Left lung (tissue), 10 donors: ENCODE measurements around the gene FRZB. TPM values are rescaled to one million over a fixed set of nuclear protein-coding genes. Genes with fewer than 3 reads are reported as not detected.

Experiments
- ATAC-seq: fragments of 200-7000 bp; cut with Tn5 transposase; one replicate; pipeline ENCODE4 v1.9.1; 2020; ENCODE audit warnings: moderate library complexity
- DNase-seq, 4 donors: peaks; one replicate each; pipeline ENCODE4 v3.0.0-alpha.2; 2013 to 2020
- H3K27ac ChIP-seq, 2 donors: fragments of 200-600 bp; sonication (generic) in 1 of 2; one replicate each; pipeline versions ENCODE4 v1.5.0 to v1.8.0; 2020 to 2021
- H3K27me3 ChIP-seq, 2 donors: fragments of 200-600 bp; sonication (generic) in 1 of 2; one replicate each; pipeline versions ENCODE4 v1.5.0 to v1.8.0; 2020 to 2021
- H3K36me3 ChIP-seq, 2 donors: fragments of 200-600 bp; sonication (generic) in 1 of 2; one replicate each; pipeline versions ENCODE4 v1.5.0 to v1.8.0; 2020 to 2021
- H3K4me1 ChIP-seq, 2 donors: fragments of 200-600 bp; one replicate each; pipeline ENCODE4 v1.8.0; 2021
- H3K4me3 ChIP-seq, 2 donors: fragments of 200-600 bp; sonication (generic) in 1 of 2; one replicate each; pipeline versions ENCODE4 v1.5.0 to v1.8.0; 2020 to 2021; ENCODE audit warnings: mild to moderate bottlenecking in 1 of 2
- H3K9me3 ChIP-seq, 2 donors: fragments of 200-600 bp; sonication (generic) in 1 of 2; one replicate each; pipeline versions ENCODE4 v1.5.0 to v1.8.0; 2020 to 2021
- CTCF ChIP-seq, 2 donors: fragments of 200-600 bp; sonication (generic) in 1 of 2; IDR thresholded peaks; one replicate each; pipeline versions ENCODE4 v1.5.0 to v1.8.0; 2021; ENCODE audit warnings: antibody characterized with exemption in 2 of 2
- intact Hi-C, 2 donors: fragments of 100-400 bp; cut with DNase I; formaldehyde crosslinking; loops; one replicate each; pipeline versions ENCODE4 v1.11.2 to v1.14.2; 2022
- polyA plus RNA-seq, 6 donors: library from polyadenylated mRNA; unstranded; fragments of 120-200 nt; gene quantifications; one replicate each; pipeline ENCODE4 v1.2.1, GENCODE V29; 2013; ENCODE audit not compliant: insufficient read length in 6 of 6
- total RNA-seq, 2 donors: library from RNA; stranded (reverse); fragmentation: NEBNext Ultra II Directional; extraction: Animal tissue kit (Norgen Biotek cat#: 25700); gene quantifications; one replicate each; pipeline ENCODE4 v1.2.1, GENCODE V29; 2021
- donor health status: DM: no; HTN: yes; CAD: no.
- donor health status: DM: no; HTN: no; CAD: no.

The FRZB gene
- total and polyA plus RNA-seq, 8 donors: 0.76 to 3.8 (median 2.6) TPM

GRCh38 chr2:182866095-182866460 is 359 bp downstream of the FRZB start:
- no peak for TF ChIP-seq CTCF (IDR thresholded peaks at IDR 0.05)
- Histone ChIP-seq H3K9me3 (no peaks in the 10 kb centered on the region), H3K27ac (no peak overlapping the region), H3K4me1 (peaks cover 3 to 14% of the 10 kb centered on the region in 2 donors), H3K36me3 (no peaks in the 10 kb centered on the region), H3K4me3 (peak overlapping the region; percentile 13 to 15), H3K27me3 (peaks cover 6 to 46% of the 10 kb centered on the region in 2 donors)
- peak in 2 of 4 donors; percentile 31 to 69 for DNase-seq
- ATAC-seq: peak; percentile 34
- intact Hi-C loops: no loop called here

- intact Hi-C loops: no loop called here
- DNase-seq (no peak), ATAC-seq (no peak)
- Histone ChIP-seq H3K27me3 (peaks cover 6 to 46% of the 10 kb centered on the region in 2 donors), H3K27ac (no peak overlapping the region), H3K36me3 (no peaks in the 10 kb centered on the region), H3K9me3 (no peaks in the 10 kb centered on the region), H3K4me1 (peaks cover 3 to 14% of the 10 kb centered on the region in 2 donors), H3K4me3 (no peak overlapping the region)
- TF ChIP-seq CTCF (IDR thresholded peaks at IDR 0.05): no peak
Measured at GRCh38 chr2:182864949-182865570, 1.4 kb downstream of the FRZB start.

GRCh38 chr2:182863642-182864041 is 2.8 kb downstream of the FRZB start:
- H3K4me3 ChIP-seq: no peak overlapping the region
- intact Hi-C loops: no loop called here

GRCh38 chr2:182862091-182862490 is 4.3 kb downstream of the FRZB start:
- H3K27ac ChIP-seq: no peak overlapping the region
- ATAC-seq (no peak), DNase-seq (peak in 1 of 4 donors; percentile 19)
- no peak overlapping the region for H3K4me3 ChIP-seq
- peaks cover 6 to 36% of the 10 kb centered on the region in 2 donors for H3K27me3 ChIP-seq
- intact Hi-C loops: no loop called here
- no peaks in the 10 kb centered on the region for H3K9me3 ChIP-seq
- H3K4me1 ChIP-seq: peaks cover 3 to 11% of the 10 kb centered on the region in 2 donors
- no peak for TF ChIP-seq CTCF (IDR thresholded peaks at IDR 0.05)
- no peaks in the 10 kb centered on the region for H3K36me3 ChIP-seq

More at GRCh38 chr2:182863642-182864041, 2.8 kb downstream of the FRZB start:
- Histone ChIP-seq H3K9me3 (no peaks in the 10 kb centered on the region), H3K27me3 (peaks cover 6 to 46% of the 10 kb centered on the region in 2 donors), H3K4me1 (peaks cover 3 to 14% of the 10 kb centered on the region in 2 donors), H3K36me3 (no peaks in the 10 kb centered on the region), H3K27ac (no peak overlapping the region)
- TF ChIP-seq CTCF (IDR thresholded peaks at IDR 0.05): no peak
- ATAC-seq: no peak
- DNase-seq: no peak

GRCh38 chr2:182860858-182861257 is 5.6 kb downstream of the FRZB start:
- H3K27me3 ChIP-seq: peaks cover 0 to 24% of the 10 kb centered on the region in 2 donors
- H3K9me3 ChIP-seq: no peaks in the 10 kb centered on the region
- intact Hi-C loops: no loop called here
- ATAC-seq (no peak), DNase-seq (no peak)
- no peaks in the 10 kb centered on the region for H3K4me1 ChIP-seq
- TF ChIP-seq CTCF (IDR thresholded peaks at IDR 0.05): no peak
- no peak overlapping the region for H3K4me3 ChIP-seq
- no peaks in the 10 kb centered on the region for H3K36me3 ChIP-seq
- no peak overlapping the region for H3K27ac ChIP-seq
